ENCODE measurements around the gene PRR14L. TPM values are rescaled to one million over a fixed set of nuclear protein-coding genes. Genes with fewer than 3 reads are reported as not detected.

The PRR14L gene
- total RNA-seq, 1 donor from 2014 or later = 57.9 TPM

DNA sequence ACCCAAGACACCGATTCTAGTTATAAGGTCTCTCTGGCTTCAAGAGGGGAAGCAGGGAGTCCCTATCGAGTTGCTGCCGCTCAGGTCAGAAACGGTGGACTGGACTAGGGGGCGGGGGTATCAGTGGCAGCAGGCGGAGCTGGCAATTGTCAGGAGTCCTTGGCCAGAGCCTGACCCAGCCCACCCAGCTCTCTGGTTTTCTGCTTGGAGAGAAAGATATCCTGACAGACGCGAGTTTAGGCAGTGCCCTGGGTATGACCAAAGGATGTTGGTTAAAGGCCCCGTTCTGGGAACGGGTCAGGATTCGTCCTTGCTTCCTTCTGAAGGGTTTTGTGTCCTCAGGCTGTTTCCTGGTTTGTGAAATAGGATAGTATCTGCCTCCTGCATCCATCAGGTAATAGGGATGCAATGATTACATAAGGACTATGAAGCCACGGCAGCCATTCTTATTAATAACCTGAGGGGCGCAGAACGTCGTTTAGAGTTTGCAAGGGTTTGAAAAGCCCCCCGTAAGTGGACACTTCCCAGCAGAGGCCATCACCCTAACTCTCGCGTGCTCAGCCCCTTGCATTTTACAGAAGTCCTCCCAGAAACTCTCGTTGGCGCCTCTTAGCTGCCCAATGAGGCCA, 3.2 kb upstream of the PRR14L start:
- no peak for TF ChIP-seq CTCF (IDR thresholded peaks at IDR 0.05)
- Histone ChIP-seq H3K4me1 (peaks cover 40% of the 10 kb centered on the region), H3K36me3 (peaks cover 5% of the 10 kb centered on the region), H3K9me3 (no peaks in the 10 kb centered on the region), H3K27ac (peak overlapping the region; percentile 96), H3K4me3 (peak overlapping the region; percentile 81), H3K27me3 (ENCODE audit: low read depth) (no peaks in the 10 kb centered on the region)
- peak; percentile 23 to 25 for ATAC-seq
- DNase-seq = peak; percentile 62
- intact Hi-C loops (cut with DNase I) = no loop called here

- Histone ChIP-seq H3K4me3 (peak overlapping the region; percentile 81), H3K27me3 (ENCODE audit: low read depth) (no peaks in the 10 kb centered on the region), H3K36me3 (no peaks in the 10 kb centered on the region), H3K4me1 (peaks cover 43% of the 10 kb centered on the region), H3K9me3 (no peaks in the 10 kb centered on the region), H3K27ac (peak overlapping the region; percentile 96)
- intact Hi-C loops (cut with DNase I) = no loop called here
- no peak for TF ChIP-seq CTCF (IDR thresholded peaks at IDR 0.05)
- DNase-seq (no peak), ATAC-seq (no peak)
These were observed 2.3 kb upstream of the PRR14L start for GRCh38 chr22:31752096-31752847.

GRCh38 chr22:31750365-31751284, 693 bp upstream of the PRR14L start:
- intact Hi-C loops (cut with DNase I) = no loop called here
- Histone ChIP-seq H3K9me3 (no peaks in the 10 kb centered on the region), H3K4me3 (peak overlapping the region; percentile 99), H3K4me1 (peaks cover 43% of the 10 kb centered on the region), H3K36me3 (no peaks in the 10 kb centered on the region), H3K27ac (peak overlapping the region; percentile 94), H3K27me3 (ENCODE audit: low read depth) (no peaks in the 10 kb centered on the region)
- no peak for ATAC-seq
- no peak for TF ChIP-seq CTCF (IDR thresholded peaks at IDR 0.05)
- DNase-seq = no peak

GRCh38 chr22:31748490-31748889, 1.4 kb downstream of the PRR14L start:
- Histone ChIP-seq H3K27me3 (ENCODE audit: low read depth) (no peaks in the 10 kb centered on the region), H3K4me3 (peak overlapping the region; percentile 99), H3K27ac (no peak overlapping the region), H3K36me3 (no peaks in the 10 kb centered on the region), H3K4me1 (peaks cover 32% of the 10 kb centered on the region), H3K9me3 (no peaks in the 10 kb centered on the region)
- ATAC-seq = no peak
- no peak for TF ChIP-seq CTCF (IDR thresholded peaks at IDR 0.05)
- intact Hi-C loops (cut with DNase I) = no loop called here
- no peak for DNase-seq

DNA sequence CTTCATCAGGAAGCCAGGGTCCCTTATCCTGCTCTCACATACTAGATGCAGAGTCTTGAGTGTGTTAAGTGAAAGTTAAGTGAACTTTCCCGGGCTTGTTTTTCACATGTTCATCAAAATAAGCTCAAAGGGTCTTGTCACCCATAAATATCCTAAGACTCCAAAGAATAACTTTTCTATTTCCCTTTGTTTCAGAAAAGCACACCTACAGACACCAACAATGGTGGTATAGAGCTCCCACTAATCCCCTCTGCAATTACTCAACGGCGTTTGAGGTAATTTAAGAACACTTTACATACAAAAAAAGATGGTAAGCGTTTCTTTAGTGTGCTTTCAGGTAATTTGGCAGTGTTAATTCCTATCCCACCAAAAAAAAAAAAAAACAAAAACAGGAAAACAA, 2.5 kb downstream of the PRR14L start:
- no peak overlapping the region for H3K4me3 ChIP-seq
- no peaks in the 10 kb centered on the region for H3K9me3 ChIP-seq
- no peak for ATAC-seq
- TF ChIP-seq CTCF (IDR thresholded peaks at IDR 0.05) = no peak
- peaks cover 23% of the 10 kb centered on the region for H3K4me1 ChIP-seq
- H3K36me3 ChIP-seq = no peaks in the 10 kb centered on the region
- intact Hi-C loops (cut with DNase I) = no loop called here
- no peak overlapping the region for H3K27ac ChIP-seq
- no peak for DNase-seq
- no peaks in the 10 kb centered on the region for H3K27me3 ChIP-seq (ENCODE audit: low read depth)

Measured in lower lobe of right lung (tissue), 2 donors.